K562 (cell line): ENCODE results near the gene OIT3.

ENCODE experiments used
- CTCF ChIP-seq, 3 experiments: IDR thresholded peaks in 2 of 3; conservative IDR thresholded peaks in 1 of 3; 2 replicates each; pipeline ENCODE4 v1.5.1; 2011 to 2012; ENCODE audit warnings: low read length in 3 of 3, mild to moderate bottlenecking in 3 of 3, control low read depth in 2 of 3, improper control_type of control experiment in 1 of 3, inconsistent platforms in 1 of 3, low read depth in 1 of 3, mixed read lengths in 1 of 3, moderate library complexity in 1 of 3; ENCODE audit not compliant: insufficient read depth in 2 of 3
- GABPA ChIP-seq: fragments of 200-800 bp; sonication (Bioruptor generic); conservative IDR thresholded peaks from 2 replicates; pipeline ENCODE4 v1.6.1; 2016; ENCODE audit warnings: low read depth, missing genetic modification characterization, missing compliant biosample characterization
- HMGXB4 ChIP-seq: sonication (generic); formaldehyde crosslinking; IDR thresholded peaks from 2 replicates; pipeline ENCODE4 v1.8.1; 2023; ENCODE audit warnings: mild to moderate bottlenecking, missing genetic modification reagents
- MBD2 ChIP-seq: sonication (generic); IDR thresholded peaks from 2 replicates; pipeline ENCODE4 v1.6.1; 2016; ENCODE audit warnings: low read depth, borderline replicate concordance
- POLR2A ChIP-seq: fragments of 450-650 bp; conservative IDR thresholded peaks from 2 replicates; pipeline ENCODE4 v1.6.1; 2016
- POLR2AphosphoS5 ChIP-seq: IDR thresholded peaks from 2 replicates; pipeline ENCODE4 v1.6.1; 2011; ENCODE audit warnings: mild to moderate bottlenecking, low read depth, low read length, moderate library complexity; ENCODE audit not compliant: control insufficient read depth, insufficient read depth
- POLR2G ChIP-seq: fragments of 200-400 bp; formaldehyde crosslinking; IDR thresholded peaks from 2 replicates; pipeline ENCODE4 v1.6.1; 2017; ENCODE audit warnings: low read depth, mild to moderate bottlenecking, antibody characterized with exemption, low read length, moderate library complexity
- SMARCC2 ChIP-seq: fragments of 450-650 bp; IDR thresholded peaks from 2 replicates; pipeline ENCODE4 v1.6.1; 2017; ENCODE audit warnings: antibody characterized with exemption, moderate library complexity, mild to moderate bottlenecking, low read depth
- ZNF830 ChIP-seq: fragments of 250-450 bp; sonication (Bioruptor Pico); IDR thresholded peaks from 2 replicates; pipeline ENCODE4 v1.5.0; 2021; ENCODE audit warnings: mild to moderate bottlenecking
- TF ChIP-seq, protein P1 (sequence below): sonication (generic); formaldehyde crosslinking; IDR thresholded peaks from 2 replicates; pipeline ENCODE4 v1.8.0; 2023; ENCODE audit warnings: mild to moderate bottlenecking, missing genetic modification reagents

- TF ChIP-seq ZNF830 (CRISPR knock-in tag) (no peak), CTCF (IDR thresholded peaks at IDR 0.05 in 2 of 3, conservative IDR thresholded peaks at IDR 0.05 in 1 of 3; ENCODE audit: insufficient read depth in 2 of 3, low read depth in 1 of 3, low read length in 3 of 3) (no peak), HMGXB4 (CRISPR knock-in tag) (no peak), MBD2 (no peak), POLR2A (no peak), SMARCC2 (no peak), POLR2AphosphoS5 (no peak), POLR2G (no peak), GABPA (tag) (no peak)
- TF ChIP-seq, protein P1, sequence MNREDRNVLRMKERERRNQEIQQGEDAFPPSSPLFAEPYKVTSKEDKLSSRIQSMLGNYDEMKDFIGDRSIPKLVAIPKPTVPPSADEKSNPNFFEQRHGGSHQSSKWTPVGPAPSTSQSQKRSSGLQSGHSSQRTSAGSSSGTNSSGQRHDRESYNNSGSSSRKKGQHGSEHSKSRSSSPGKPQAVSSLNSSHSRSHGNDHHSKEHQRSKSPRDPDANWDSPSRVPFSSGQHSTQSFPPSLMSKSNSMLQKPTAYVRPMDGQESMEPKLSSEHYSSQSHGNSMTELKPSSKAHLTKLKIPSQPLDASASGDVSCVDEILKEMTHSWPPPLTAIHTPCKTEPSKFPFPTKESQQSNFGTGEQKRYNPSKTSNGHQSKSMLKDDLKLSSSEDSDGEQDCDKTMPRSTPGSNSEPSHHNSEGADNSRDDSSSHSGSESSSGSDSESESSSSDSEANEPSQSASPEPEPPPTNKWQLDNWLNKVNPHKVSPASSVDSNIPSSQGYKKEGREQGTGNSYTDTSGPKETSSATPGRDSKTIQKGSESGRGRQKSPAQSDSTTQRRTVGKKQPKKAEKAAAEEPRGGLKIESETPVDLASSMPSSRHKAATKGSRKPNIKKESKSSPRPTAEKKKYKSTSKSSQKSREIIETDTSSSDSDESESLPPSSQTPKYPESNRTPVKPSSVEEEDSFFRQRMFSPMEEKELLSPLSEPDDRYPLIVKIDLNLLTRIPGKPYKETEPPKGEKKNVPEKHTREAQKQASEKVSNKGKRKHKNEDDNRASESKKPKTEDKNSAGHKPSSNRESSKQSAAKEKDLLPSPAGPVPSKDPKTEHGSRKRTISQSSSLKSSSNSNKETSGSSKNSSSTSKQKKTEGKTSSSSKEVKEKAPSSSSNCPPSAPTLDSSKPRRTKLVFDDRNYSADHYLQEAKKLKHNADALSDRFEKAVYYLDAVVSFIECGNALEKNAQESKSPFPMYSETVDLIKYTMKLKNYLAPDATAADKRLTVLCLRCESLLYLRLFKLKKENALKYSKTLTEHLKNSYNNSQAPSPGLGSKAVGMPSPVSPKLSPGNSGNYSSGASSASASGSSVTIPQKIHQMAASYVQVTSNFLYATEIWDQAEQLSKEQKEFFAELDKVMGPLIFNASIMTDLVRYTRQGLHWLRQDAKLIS (CRISPR knock-in tag), result no peak
Measured at GRCh38 chr10:72886621-72887020, 6.9 kb upstream of the OIT3 start.
